HG03342 (cell line): Measurements from ENCODE around the gene TNPO3.
"Not testable (repeated sequence)": the region's sequence is repeated elsewhere in the genome, so short reads cannot be mapped to it uniquely, and the experiment has no call there.

Experiments
- ATAC-seq: cut with Tn5 transposase; IDR thresholded peaks from one replicate; pipeline ENCODE4 v1.9.1; 2021; ENCODE audit warnings: mild to moderate bottlenecking, moderate library complexity; ENCODE audit not compliant: unreplicated experiment

The TNPO3 gene

GRCh38 chr7:129017933-129018538, 36.9 kb downstream of the TNPO3 start:
- no peak for ATAC-seq

GRCh38 chr7:129017264-129017663, 37.6 kb downstream of the TNPO3 start:
- ATAC-seq, result no peak

GRCh38 chr7:129014501-129015101, 40.3 kb downstream of the TNPO3 start:
- no peak for ATAC-seq

- ATAC-seq, result no peak
Measured at GRCh38 chr7:129013048-129013724, 41.7 kb downstream of the TNPO3 start.

GRCh38 chr7:129012641-129013040, 42.3 kb downstream of the TNPO3 start:
- ATAC-seq, result no peak

- ATAC-seq, result no peak
Measured at GRCh38 chr7:129010075-129010474, 44.8 kb downstream of the TNPO3 start.

GRCh38 chr7:129009437-129009836, 45.5 kb downstream of the TNPO3 start:
- peak; percentile 74 for ATAC-seq

- no peak for ATAC-seq
Measured at GRCh38 chr7:129008645-129009414, 46.1 kb downstream of the TNPO3 start.

GRCh38 chr7:129007572-129007971, 47.3 kb downstream of the TNPO3 start:
- ATAC-seq, result no peak

- no peak for ATAC-seq
Measured at GRCh38 chr7:129006636-129007414, 48.1 kb downstream of the TNPO3 start.

- no peak for ATAC-seq
Measured at GRCh38 chr7:129005186-129005585, 49.7 kb downstream of the TNPO3 start.

GRCh38 chr7:128997181-128997580, 57.7 kb downstream of the TNPO3 start:
- ATAC-seq, result no peak

GRCh38 chr7:128994560-128994959, 60.4 kb downstream of the TNPO3 start:
- ATAC-seq, result not testable (repeated sequence)

GRCh38 chr7:128993419-128993818, 61.5 kb downstream of the TNPO3 start:
- no peak for ATAC-seq

- ATAC-seq, result no peak
Measured at GRCh38 chr7:128989961-128990360, 65.0 kb downstream of the TNPO3 start.

GRCh38 chr7:128988372-128988771, 66.5 kb downstream of the TNPO3 start:
- ATAC-seq, result no peak

- no peak for ATAC-seq
Measured at GRCh38 chr7:128986609-128987008, 68.3 kb downstream of the TNPO3 start.

GRCh38 chr7:128985660-128986059, 69.3 kb downstream of the TNPO3 start:
- ATAC-seq, result no peak

GRCh38 chr7:128982105-128982504, 72.8 kb downstream of the TNPO3 start:
- no peak for ATAC-seq

- no peak for ATAC-seq
Measured at GRCh38 chr7:128974241-128974934, 80.5 kb downstream of the TNPO3 start.
